Natural killer cell (primary cell): ENCODE measurements around the gene GNG12. TPM values are rescaled to one million over a fixed set of nuclear protein-coding genes. Genes with fewer than 3 reads are reported as not detected.

Source experiments
- ATAC-seq, 3 donors: fragments of 150-1000 bp in 2 of 3; fragments of 200-7000 bp in 1 of 3; cut with Tn5 transposase; 1 replicate in 1 of 3; 2 replicates in 2 of 3; pipeline ENCODE4 v1.10.0; 2021; ENCODE audit warnings: mild to moderate bottlenecking in 2 of 3, moderate library complexity in 2 of 3
- DNase-seq, 2 donors: peaks; one replicate each; pipeline versions ENCODE4 v3.0.0 to v3.0.0-alpha.2; 2013 to 2021; ENCODE audit warnings: mixed read lengths in 1 of 2
- H3K27ac ChIP-seq: one replicate; pipeline ENCODE4 v1.5.1; 2013; ENCODE audit warnings: mild to moderate bottlenecking, low read length
- H3K27me3 ChIP-seq: one replicate; pipeline ENCODE4 v1.6.1; 2013; ENCODE audit warnings: low read length; ENCODE audit not compliant: control insufficient read depth, insufficient read depth
- H3K36me3 ChIP-seq: one replicate; pipeline ENCODE4 v1.6.1; 2013; ENCODE audit warnings: low read length; ENCODE audit not compliant: control insufficient read depth, insufficient read depth
- H3K4me1 ChIP-seq: one replicate; pipeline ENCODE4 v1.6.1; 2013; ENCODE audit warnings: low read length; ENCODE audit not compliant: control insufficient read depth, insufficient read depth
- H3K4me3 ChIP-seq: one replicate; pipeline ENCODE4 v1.5.1; 2013; ENCODE audit warnings: low read length
- H3K9me3 ChIP-seq: one replicate; pipeline ENCODE4 v1.6.1; 2013; ENCODE audit warnings: low read length; ENCODE audit not compliant: control insufficient read depth, insufficient read depth
- H3K27ac Mint-ChIP-seq, 2 donors: one replicate each; pipeline ENCODE4 v1.8.0; 2022; ENCODE audit warnings: mild to moderate bottlenecking in 2 of 2, mixed read lengths in 2 of 2, moderate library complexity in 1 of 2
- H3K27me3 Mint-ChIP-seq, 2 donors: one replicate each; pipeline ENCODE4 v1.8.0; 2022; ENCODE audit warnings: low read depth in 2 of 2, mixed read lengths in 2 of 2
- H3K36me3 Mint-ChIP-seq: one replicate; pipeline ENCODE4 v1.8.0; 2022; ENCODE audit warnings: mixed read lengths
- H3K4me1 Mint-ChIP-seq, 2 donors: one replicate each; pipeline ENCODE4 v1.8.0; 2022; ENCODE audit warnings: mixed read lengths in 2 of 2
- H3K4me3 Mint-ChIP-seq: one replicate; pipeline ENCODE4 v1.8.0; 2022; ENCODE audit warnings: mild to moderate bottlenecking, moderate library complexity, mixed read lengths
- H3K9me3 Mint-ChIP-seq, 2 donors: one replicate each; pipeline ENCODE4 v1.8.0; 2022; ENCODE audit warnings: mixed read lengths in 2 of 2
- WGBS: methylation state at CpG from one replicate; pipeline ENCODE4 v1.1.7; 2013; ENCODE audit warnings: missing lambda C conversion rate; ENCODE audit not compliant: insufficient coverage; 5-methylcytosine and 5-hydroxymethylcytosine counted together
- intact Hi-C: fragments of 100-400 bp; cut with micrococcal nuclease; formaldehyde crosslinking; loops from one replicate; pipeline ENCODE4 v1.14.2; 2022
- total RNA-seq, 4 donors: library from RNA; stranded (reverse); fragments of 120-200 nt in 1 of 4; gene quantifications; one replicate each; pipeline versions ENCODE4 v1.2.3 to v1.2.4, GENCODE V29; 2013 to 2022
- TF ChIP-seq, protein P1 (sequence below): fragments of 200-600 bp; IDR thresholded peaks from one replicate; pipeline ENCODE4 v1.8.0; 2022; ENCODE audit warnings: antibody characterized with exemption

The GNG12 gene
- total RNA-seq, 3 donors from 2014 or later (not counting 1 experiment from before 2014, with no cell fraction given): not detected

DNA sequence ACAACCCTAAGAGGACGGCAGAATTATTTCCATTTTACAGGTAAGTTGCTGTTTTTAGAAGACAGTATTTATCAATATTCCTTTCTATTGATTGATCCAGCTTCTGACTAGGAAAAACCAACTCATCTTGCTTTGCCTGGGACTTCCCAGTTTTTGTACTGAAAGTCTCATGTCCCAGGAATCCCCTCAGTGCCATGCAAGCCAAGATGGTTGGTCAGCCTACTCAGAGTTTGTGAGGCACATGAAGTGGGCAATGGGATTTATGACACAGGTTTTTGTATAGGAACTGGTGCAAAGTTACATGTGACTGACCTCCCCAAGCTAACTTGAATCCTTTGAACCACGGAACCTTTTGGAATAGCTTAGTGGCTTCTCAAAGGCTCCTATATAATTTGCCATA is 45.5 kb downstream of the GNG12 start:
- Mint-ChIP-seq H3K27ac (no peak overlapping the region), H3K4me3 (no peak overlapping the region), H3K27me3 (peaks cover 6 to 22% of the 10 kb centered on the region in 2 donors), H3K4me1 (no peaks in the 10 kb centered on the region), H3K9me3 (no peaks in the 10 kb centered on the region), H3K36me3 (no peaks in the 10 kb centered on the region)
- no peak overlapping the region for H3K27ac ChIP-seq
- intact Hi-C loops: no loop called here
- TF ChIP-seq, protein P1, sequence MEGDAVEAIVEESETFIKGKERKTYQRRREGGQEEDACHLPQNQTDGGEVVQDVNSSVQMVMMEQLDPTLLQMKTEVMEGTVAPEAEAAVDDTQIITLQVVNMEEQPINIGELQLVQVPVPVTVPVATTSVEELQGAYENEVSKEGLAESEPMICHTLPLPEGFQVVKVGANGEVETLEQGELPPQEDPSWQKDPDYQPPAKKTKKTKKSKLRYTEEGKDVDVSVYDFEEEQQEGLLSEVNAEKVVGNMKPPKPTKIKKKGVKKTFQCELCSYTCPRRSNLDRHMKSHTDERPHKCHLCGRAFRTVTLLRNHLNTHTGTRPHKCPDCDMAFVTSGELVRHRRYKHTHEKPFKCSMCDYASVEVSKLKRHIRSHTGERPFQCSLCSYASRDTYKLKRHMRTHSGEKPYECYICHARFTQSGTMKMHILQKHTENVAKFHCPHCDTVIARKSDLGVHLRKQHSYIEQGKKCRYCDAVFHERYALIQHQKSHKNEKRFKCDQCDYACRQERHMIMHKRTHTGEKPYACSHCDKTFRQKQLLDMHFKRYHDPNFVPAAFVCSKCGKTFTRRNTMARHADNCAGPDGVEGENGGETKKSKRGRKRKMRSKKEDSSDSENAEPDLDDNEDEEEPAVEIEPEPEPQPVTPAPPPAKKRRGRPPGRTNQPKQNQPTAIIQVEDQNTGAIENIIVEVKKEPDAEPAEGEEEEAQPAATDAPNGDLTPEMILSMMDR: no peak
- no peaks in the 10 kb centered on the region for H3K27me3 ChIP-seq
- H3K4me3 ChIP-seq: no peak overlapping the region
- DNase-seq (no peak), ATAC-seq (no peak)
- WGBS: 100% methylated on average over 1 of the region's 2 CpGs
- H3K4me1 ChIP-seq: no peaks in the 10 kb centered on the region
- H3K9me3 ChIP-seq: no peaks in the 10 kb centered on the region
- no peaks in the 10 kb centered on the region for H3K36me3 ChIP-seq

GRCh38 chr1:67785847-67786753 is 47.2 kb downstream of the GNG12 start:
- WGBS: 91% methylated on average over 3 of the region's 4 CpGs
- Histone ChIP-seq H3K9me3 (no peaks in the 10 kb centered on the region), H3K4me1 (no peaks in the 10 kb centered on the region), H3K27ac (no peak overlapping the region), H3K27me3 (no peaks in the 10 kb centered on the region), H3K4me3 (no peak overlapping the region), H3K36me3 (no peaks in the 10 kb centered on the region)
- Mint-ChIP-seq H3K36me3 (no peaks in the 10 kb centered on the region), H3K27ac (no peak overlapping the region), H3K4me1 (no peaks in the 10 kb centered on the region), H3K27me3 (peaks cover 5 to 9% of the 10 kb centered on the region in 2 donors), H3K4me3 (no peak overlapping the region), H3K9me3 (no peaks in the 10 kb centered on the region)
- no peak for ATAC-seq
- no peak for DNase-seq
- TF ChIP-seq, protein P1: no peak
- intact Hi-C loops: no loop called here

GRCh38 chr1:67784545-67785186 is 48.6 kb downstream of the GNG12 start:
- Mint-ChIP-seq H3K27ac (no peak overlapping the region), H3K4me3 (no peak overlapping the region), H3K9me3 (no peaks in the 10 kb centered on the region), H3K4me1 (no peaks in the 10 kb centered on the region), H3K27me3 (peaks cover 5 to 8% of the 10 kb centered on the region in 2 donors), H3K36me3 (no peaks in the 10 kb centered on the region)
- no peaks in the 10 kb centered on the region for H3K9me3 ChIP-seq
- intact Hi-C loops: no loop called here
- no peaks in the 10 kb centered on the region for H3K27me3 ChIP-seq
- 92% methylated on average over 2 of the region's 6 CpGs for WGBS
- ATAC-seq (no peak), DNase-seq (no peak)
- H3K4me1 ChIP-seq: no peaks in the 10 kb centered on the region
- no peaks in the 10 kb centered on the region for H3K36me3 ChIP-seq
- TF ChIP-seq, protein P1: no peak
- H3K4me3 ChIP-seq: no peak overlapping the region
- H3K27ac ChIP-seq: no peak overlapping the region
